Activated naive CD4-positive, alpha-beta T cell treated with Interleukin-2 at 50 U/mL for 16 hours (primary cell): ENCODE measurements around the gene ANKRD65.
"Not testable (repeated sequence)": the region's sequence is repeated elsewhere in the genome, so short reads cannot be mapped to it uniquely, and the experiment has no call there.

Experiments
- DNase-seq: peaks from one replicate; pipeline ENCODE4 v3.0.0-alpha.2; 2020

Gene ANKRD65

DNA sequence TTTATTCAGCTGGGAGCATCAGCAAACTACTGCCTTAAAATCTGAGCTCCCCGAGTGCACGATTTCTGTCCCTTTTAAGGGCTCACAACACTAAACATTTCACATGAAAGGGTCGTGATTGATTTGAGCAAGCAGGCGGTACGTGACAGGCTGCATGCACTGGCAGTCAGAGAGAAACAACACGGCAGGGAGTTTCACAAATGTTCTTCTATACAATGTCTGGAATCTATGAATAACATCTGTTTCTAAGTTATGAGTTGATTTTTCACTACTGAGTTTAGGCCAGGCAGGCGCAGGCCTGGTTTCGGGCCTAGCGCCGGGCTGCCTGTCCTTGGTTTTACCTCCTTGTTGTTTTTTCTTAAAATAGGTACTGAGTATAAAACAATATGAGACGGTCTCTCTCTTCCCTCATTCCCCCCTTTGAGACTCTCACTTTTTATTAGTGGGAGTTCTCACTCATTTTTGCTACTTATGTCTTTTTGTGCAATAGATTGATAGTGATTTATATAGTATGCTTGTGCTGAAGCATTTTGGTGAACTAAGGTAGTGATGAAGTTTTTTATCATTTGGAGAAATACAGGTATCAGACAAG is 8.7 kb downstream of the ANKRD65 start:
- DNase-seq: not testable (repeated sequence)

DNA sequence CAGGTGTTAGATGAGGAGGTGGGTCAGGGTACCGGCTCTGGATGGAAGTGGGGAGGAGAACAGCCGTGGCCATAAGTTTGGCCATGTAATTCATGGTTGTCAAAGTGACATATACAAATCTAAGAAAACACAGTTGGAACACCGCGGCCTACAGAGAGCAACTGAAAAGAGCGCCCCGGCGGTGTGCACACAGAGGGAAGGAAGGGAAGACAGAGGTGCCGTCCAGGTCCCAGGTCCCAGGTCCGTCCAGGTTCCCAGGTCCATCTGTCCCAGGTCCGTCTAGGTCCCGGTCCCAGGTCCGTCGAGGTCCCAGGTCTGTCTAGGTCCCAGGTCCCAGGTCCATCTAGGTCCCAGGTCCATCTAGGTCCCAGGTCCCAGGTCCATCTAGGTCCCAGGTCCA is 9.4 kb downstream of the ANKRD65 start:
- DNase-seq: no peak

GRCh38 chr1:1410238-1410637 is 10.8 kb downstream of the ANKRD65 start:
- DNase-seq: not testable (repeated sequence)

DNA sequence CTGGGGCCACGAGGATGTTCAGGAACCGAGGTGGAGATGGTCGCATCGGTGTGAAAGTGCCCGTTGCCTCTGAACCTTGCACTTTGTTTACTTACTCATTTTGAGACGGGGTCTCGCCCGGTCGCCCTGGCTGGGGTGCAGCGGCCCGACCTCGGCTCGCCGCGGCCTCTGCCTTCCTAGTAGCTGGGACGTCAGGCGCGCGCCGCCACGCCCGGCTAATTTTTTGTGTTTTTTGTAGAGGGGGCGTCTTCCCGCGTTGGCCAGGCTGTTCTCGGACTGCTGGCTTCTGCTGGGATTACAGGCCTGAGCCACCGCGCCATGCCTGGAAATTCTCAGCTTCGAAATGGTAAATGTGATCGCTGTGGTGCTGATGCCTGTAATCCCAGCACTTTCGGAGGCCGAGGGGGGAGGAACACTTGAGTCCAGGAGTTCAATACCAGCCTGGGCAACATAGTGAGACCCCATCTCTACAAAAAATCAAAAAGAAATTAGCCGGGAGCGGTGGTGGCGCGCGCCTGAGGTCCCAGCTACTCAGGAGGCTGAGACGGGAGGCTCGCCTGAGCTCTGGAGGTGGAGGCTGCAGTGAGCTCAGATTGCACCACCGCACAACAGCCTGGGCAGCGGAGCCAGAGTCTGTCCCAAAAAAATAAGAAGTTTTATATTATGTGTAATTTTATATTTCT is 13.3 kb downstream of the ANKRD65 start:
- peak; percentile 39 for DNase-seq

DNA sequence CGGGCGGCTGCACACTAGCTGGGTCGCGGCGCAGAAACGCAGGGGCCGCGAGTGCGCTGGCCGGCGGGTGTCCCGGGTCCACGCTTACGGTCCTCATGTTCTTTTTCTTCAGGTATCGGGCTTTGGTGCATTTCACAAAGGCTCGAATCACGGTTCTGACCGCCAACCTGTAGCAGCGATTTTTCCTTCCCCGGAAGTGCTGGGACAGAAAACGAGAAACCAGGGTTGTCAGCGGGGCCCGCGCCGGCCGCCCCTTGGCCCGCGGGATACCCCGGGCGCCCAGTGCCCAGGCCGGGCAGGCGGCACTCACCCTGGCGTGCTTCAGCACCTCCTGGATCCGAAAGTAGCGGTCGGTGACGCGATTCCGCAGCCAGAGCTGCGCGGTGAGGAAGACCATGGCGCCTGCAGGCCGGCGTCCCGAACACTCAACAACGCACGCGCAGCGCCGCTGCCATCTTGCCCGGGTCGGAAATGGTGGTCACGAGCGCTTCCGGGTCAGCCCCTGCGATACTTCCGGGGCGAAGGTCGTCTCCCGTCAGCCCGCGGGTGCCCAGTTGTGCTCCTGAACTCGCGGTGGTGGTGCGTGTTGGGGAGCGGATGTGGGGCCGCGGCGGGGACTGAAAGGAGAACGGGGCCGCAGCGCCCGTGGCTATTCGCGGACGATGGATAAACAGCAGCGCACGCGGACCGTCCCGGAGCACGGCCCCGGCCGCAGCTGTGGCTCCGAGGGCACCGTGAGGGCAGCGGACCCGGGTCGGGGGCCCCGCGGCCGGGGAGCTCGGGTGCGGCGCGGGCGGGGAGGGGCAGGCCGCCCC is 14.0 kb downstream of the ANKRD65 start, which contains the start of gene MRPL20:
Gene MRPL20 (minus strand): TSS at position 473 of the 815 bp plus-strand sequence. CDS start 76 bp downstream, at position 397.
- DNase-seq: peak; percentile 97

DNA sequence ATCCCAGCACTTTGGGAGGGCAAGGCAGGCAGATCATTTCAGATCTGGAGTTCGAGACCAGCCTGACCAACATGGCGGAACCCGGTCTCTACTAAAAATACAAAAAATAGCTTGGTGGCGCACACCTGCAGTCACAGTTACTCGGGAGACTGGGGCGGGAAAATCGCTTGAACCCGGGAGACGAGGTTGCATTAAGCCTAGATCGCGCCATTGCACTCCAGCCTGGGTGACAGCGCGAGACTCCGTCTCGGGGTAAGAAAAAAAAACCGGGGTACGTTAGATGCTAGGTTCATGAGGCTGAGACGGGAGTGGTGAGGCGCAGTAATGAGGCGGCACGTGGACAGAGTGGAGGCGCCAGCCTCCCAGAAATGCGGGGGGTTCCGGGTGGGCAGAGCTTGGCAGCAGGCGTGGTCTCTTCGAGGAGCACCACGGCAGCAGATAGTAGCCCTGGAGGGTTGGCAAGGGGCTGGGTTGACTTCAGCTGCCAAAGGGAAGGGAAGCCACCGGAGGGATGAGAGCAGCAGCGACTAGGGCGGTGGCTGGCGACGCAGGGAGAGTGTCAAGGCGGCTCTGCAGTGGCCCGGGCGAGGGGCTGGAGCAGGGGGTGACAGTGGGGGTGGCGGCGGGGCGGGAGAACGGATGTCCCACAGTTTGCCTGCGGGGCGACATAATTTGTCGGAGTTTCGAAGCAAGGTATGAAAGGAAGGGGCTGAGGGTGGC is 14.8 kb downstream of the ANKRD65 start:
- no peak for DNase-seq

GRCh38 chr1:1403653-1404052 is 17.4 kb downstream of the ANKRD65 start:
- no peak for DNase-seq

GRCh38 chr1:1402901-1403392 is 18.1 kb downstream of the ANKRD65 start:
- DNase-seq: not testable (repeated sequence)

- DNase-seq: peak; percentile 41
These were observed 18.8 kb downstream of the ANKRD65 start for GRCh38 chr1:1402072-1402900.

DNA sequence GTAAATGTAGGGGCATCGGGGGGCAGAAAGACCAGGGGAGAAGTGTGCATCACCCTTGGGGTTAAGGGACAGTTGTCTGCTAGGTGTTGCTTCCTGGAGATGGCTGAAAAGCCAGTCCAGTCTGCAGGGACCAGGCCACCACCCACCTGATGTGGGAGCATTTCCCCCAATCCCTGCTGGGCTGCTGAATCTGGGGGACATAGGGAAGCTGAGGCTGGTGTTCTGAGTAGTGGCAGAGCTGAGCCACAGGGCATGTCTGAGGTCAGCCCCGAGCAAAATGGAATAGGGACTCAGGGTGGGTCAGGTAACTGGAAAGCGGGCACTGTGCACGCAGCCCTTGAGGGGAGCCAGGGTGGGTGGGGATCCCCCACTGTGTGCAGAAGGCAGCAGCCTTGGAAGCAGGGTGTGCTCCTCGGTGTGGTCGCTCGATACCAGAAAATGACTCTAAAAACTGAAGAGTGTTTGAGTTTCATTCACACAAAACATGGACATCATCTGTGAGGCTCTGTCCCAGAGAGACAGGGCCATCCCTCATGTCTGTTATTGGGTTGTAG is 19.5 kb downstream of the ANKRD65 start:
- DNase-seq: no peak

GRCh38 chr1:1400576-1401456 is 20.3 kb downstream of the ANKRD65 start:
- no peak for DNase-seq

DNA sequence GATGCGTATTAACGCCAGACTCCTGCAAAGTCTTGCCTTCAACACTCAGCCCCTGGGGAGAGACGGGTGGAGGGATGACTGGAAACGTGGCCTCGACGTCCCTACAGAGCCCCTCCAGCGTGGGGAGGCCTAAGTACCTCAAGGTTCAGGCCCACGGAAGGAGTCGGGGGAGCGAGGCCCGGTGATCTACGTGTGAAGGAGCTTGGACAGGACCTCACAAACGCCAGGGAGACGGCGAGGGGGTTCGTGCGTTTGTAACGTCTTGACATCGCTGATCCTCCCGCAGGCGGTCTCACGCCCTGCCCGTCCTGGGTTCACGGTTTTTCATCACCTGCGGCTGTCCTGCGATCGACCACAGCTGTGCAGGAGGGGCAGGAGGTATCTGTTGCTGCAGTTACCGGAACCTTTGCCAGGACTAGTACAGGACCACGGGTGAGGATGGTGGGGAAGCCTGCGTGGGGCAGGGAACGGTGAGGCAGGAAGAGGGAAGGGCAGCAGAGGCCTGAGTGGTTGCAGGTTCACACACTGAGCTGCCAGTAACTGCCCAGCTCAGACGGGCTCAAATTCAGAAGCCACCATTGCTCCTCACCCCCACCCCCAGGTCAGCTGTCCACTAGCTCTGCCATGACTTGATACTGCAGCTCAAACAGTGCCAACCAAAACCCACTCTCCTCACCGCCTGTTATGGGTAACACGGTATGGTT is 21.1 kb downstream of the ANKRD65 start:
- no peak for DNase-seq

- DNase-seq: peak; percentile 100
These were observed 21.7 kb downstream of the ANKRD65 start, which contains the start of gene CCNL2 for GRCh38 chr1:1399187-1399871. TSS of gene CCNL2 (minus strand) at chr1:1399335. CDS start at chr1:1399306, 29 bp downstream.

DNA sequence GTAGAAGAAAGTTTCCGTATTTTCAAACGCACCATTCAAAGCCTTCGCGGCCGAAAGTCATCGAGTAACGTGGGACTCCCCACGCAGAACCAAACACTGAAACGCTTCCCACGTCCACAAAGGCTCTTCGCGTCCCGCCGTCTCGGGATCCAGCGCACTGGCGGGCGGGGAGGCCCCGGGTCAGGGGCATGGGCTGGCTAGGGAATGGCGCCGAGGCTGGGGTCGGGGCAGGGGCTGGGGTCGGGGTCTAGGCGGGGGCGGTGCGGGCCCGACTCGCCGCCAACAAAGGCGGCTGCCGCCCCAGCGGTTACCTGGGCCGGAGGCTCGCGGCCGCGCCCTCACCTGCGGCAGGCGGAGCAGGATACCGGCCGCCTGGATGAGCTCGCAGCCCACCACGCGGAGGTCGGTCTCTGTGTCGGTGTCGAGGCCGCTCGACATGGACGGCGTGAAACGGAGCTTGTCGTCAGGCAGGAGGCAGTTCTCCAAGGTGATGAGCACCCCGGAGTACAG is 22.3 kb downstream of the ANKRD65 start:
- DNase-seq: peak; percentile 46

DNA sequence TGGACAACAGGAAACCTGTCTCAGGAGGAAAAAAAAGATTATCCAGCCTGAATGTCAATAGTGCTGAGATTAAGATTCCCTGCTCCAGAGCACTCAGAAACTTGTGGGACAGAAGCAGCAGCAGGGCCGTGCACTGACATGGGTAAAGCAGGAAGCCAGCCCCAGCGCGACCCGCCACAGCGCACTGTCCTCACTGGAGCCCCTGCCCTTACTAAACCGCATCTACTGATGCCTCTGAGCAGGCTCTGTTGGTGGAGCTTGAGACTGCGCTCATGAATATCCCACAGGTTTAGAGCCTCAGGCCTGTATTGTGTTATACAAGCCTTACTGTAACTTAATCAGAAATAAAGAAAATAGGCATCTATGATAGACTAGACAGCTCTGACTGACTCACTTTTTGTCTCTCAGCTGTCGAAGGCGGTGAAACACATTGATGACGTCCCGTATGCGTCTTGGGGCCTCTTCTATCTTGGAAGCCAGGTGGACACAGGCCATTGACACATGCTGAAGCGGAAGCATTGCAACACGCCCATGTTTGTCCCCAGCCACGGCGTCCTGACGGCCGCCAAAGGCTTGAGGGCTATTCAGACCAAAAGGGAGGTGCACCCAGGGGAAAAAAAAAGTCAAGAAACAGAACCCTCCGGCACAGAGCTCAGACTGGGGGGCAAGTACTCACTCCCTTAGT is 23.1 kb downstream of the ANKRD65 start:
- peak; percentile 18 for DNase-seq

- no peak for DNase-seq
These were observed 25.9 kb downstream of the ANKRD65 start for GRCh38 chr1:1395166-1395565.

- DNase-seq: no peak
These were observed 27.0 kb downstream of the ANKRD65 start for GRCh38 chr1:1394116-1394515.

- no peak for DNase-seq
These were observed 27.6 kb downstream of the ANKRD65 start for GRCh38 chr1:1393428-1393827.
